Measurements from ENCODE around the gene ORM2.

- TF ChIP-seq EZH2 (IDR thresholded peaks at IDR 0.05; ENCODE audit: low read depth, low read length, severe bottlenecking), result no peak
- TF ChIP-seq RFX5 (IDR thresholded peaks at IDR 0.05; ENCODE audit: borderline replicate concordance, low read depth, low read length), result no peak
- TF ChIP-seq CTCF (IDR thresholded peaks at IDR 0.05; ENCODE audit: control extremely low read depth in 1 of 3, insufficient read depth in 1 of 3, low read depth in 1 of 3, low read length in 3 of 3), result no peak
- no peak for TF ChIP-seq SIN3A (conservative IDR thresholded peaks at IDR 0.05 in 1 of 2, IDR thresholded peaks at IDR 0.05 in 1 of 2; ENCODE audit: low read depth in 1 of 2, low read length in 2 of 2)
- no peak for TF ChIP-seq RNF2 (IDR thresholded peaks at IDR 0.05; ENCODE audit: borderline replicate concordance, low read depth, low read length, missing control alignments, poor library complexity, severe bottlenecking)
- TF ChIP-seq POLR2AphosphoS5 (IDR thresholded peaks at IDR 0.05; ENCODE audit: low read depth, low read length), result no peak
- no peak for TF ChIP-seq TEAD4 (IDR thresholded peaks at IDR 0.05; ENCODE audit: low read depth, low read length)
- no peak for TF ChIP-seq RAD21 (IDR thresholded peaks at IDR 0.05 in 1 of 2, conservative IDR thresholded peaks at IDR 0.05 in 1 of 2; ENCODE audit: low read depth in 2 of 2, low read length in 2 of 2)
- no peak for TF ChIP-seq ATF3 (IDR thresholded peaks at IDR 0.05; ENCODE audit: insufficient read depth, low read depth, low read length)
- no peak for TF ChIP-seq SIX5 (IDR thresholded peaks at IDR 0.05; ENCODE audit: low read depth, low read length)
These were observed 15.0 kb downstream of the ORM2 start for GRCh38 chr9:114344692-114345091.
